ENCODE data around the gene TMEM19.
A peak's percentile ranks its signal among the peaks of the same experiment; 100 is the strongest.

Gene TMEM19

DNA sequence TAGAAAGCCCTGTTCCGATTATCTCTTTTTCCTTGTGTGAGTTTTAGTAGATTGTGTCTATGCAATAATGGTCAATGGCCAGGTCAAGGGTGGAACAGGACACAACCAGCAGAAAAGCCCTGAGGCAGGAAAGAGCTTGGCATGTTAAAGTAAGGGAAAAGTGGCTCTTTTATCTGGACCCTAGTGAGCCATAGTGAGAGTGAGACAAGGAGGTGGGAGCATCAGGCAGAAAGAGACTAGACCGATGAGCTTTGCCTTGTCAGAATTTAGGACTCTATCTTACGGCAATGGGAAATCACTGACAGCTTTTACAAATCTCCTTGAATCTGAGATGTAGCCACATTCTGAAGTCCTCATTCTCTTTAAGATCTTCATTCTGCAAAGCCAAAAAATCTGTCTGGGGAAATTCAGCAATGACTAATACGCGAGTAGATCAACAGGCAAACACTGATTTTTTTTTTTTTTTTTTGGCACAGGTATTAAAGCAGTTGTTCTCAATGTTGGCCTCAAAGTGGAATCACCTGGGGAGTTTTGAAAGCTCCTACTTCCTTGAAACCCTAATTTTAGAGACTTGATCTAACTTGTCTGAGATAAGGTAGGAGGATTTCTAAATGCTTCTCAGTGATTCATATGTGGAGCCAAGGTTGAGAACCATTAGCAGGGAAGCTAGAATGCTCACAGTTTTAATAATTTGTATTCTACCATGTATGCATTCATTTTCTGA, 33.9 kb downstream of the TMEM19 start:
- DNase-seq (ENCODE audit: low spot score): no peak

DNA sequence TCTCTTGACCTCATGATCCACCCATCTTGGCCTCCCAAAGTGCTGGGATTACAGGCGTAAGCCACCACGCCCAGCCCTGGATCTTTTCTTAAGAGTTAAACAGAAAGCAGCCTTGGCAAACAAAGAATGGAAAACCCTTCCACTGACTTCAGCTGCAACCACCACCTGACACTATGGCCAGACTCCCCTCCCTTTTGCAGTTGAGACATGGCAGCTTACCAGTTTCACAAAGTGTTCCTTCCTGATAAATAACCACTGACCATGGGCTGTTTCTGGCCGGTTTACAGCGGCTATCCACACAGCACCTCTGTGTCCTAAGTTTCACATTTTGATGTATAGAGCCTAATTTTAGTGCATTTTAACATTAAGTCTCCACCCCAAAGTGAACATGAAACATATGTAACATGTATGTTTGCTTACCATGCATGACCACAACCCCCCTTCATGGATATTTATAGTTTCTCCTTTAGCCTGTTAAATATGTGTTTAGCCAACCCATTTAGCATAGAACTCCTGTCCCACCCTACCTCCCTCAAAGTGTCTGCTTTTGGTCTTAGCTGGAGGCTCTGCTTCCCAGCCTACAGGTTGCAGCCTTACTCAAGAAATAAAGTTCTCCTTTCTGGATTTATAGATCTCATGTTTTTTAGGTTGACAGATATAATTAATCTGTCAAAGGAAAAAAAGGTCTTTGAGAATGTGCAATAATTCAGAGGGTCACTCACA, 36.1 kb downstream of the TMEM19 start:
- no peak for DNase-seq (ENCODE audit: low spot score)

- DNase-seq (ENCODE audit: low spot score): no peak
Measured at GRCh38 chr12:71725011-71725410, 39.1 kb downstream of the TMEM19 start.

- no peak for DNase-seq (ENCODE audit: low spot score)
Measured at GRCh38 chr12:71726548-71726947, 40.7 kb downstream of the TMEM19 start.

GRCh38 chr12:71727958-71728357, 42.1 kb downstream of the TMEM19 start:
- no peak for DNase-seq (ENCODE audit: low spot score)

DNA sequence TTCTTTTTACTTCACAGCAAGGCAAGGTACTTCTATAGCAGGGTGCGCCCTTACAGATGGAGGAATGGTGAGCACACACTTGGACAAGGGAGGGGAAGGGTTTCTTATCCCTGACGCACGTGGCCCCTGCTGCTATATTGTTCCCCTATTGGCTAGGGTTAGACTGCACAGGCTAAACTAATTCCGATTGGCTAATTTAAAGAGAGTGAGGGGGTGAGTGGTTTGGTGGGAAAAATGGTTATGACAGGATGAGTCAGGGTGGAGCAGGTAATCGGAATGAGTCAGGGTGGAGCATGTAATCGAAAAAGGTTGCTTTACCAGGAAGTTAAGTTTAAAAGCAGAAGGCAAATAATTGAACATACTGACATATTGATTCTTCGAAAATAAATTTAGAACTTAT, 45.1 kb downstream of the TMEM19 start:
- no peak for DNase-seq (ENCODE audit: low spot score)

GRCh38 chr12:71731439-71732356, 45.8 kb downstream of the TMEM19 start:
- no peak for DNase-seq (ENCODE audit: low spot score)

DNA sequence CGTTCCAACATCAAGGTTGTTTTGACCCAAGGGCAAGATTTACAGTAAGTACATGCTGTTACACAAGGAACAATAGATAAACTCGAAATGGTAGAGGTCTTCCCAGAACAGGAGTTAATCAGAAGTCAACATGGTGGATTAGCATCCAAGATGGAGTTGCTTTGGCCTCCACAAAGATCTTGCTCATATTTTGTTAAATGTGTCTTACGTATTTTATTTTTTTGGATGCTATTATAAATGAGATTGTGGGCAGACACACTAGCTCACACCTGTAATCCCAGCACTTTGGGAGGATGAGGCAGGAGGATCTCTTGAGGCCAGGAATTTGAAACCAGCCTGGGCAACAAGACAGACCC, 46.5 kb downstream of the TMEM19 start:
- no peak for DNase-seq (ENCODE audit: low spot score)

DNA sequence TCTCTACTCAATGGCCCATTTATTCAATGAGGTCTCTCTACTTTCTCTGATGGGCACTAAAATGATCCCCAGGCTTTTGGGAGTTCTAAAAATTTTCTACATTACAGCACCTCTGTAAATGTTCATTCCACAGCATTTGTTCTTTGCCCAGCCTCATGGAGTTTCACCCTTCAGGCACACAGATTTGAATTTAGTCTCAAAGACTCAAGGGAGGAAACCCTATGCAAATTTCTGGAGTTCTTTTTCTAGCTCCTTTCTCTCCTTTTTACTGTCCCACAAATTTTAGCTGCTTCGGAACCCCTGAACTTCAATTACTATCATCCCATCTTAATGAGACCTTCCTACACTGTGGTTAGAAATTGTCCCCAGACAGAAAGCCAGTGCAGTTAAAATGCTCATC, 51.3 kb downstream of the TMEM19 start:
- no peak for DNase-seq (ENCODE audit: low spot score)

- DNase-seq (ENCODE audit: low spot score): no peak
Measured at GRCh38 chr12:71742998-71743397, 57.1 kb downstream of the TMEM19 start.

DNA sequence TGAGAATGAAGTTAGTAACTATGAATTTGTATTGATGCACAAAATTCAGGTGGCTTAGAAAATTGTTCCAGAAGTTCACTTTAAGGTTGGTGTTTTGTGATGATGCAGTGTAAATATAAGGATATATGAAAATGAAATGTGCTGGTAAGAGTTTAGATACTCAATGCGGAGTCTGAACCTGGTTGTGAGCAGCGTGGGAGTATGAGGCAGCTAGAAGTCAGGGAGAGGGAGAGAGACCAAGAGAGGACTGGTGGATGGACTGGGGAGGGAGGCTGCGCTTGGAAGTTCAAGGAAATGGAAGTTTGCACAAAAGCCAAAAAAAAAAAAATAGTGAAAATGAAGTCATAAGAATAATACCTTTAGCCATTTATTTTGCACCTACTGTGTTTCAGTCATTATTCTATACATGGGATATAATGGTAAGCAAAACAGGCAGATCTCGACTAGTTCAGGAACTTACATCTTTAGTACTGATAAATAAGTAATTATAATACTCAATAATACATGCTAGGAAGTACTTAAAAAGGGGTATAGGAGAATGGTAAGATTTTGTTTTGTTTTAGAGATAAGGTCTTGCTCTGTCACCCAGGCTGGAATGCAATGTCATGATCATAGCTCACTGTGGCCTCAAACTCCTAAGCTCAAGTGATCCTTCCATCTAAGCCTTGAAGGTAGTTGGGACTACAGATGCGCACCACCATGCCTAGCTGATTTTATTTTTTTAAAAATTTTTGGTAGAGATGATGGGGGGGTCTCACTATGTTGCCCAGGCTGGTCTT, 58.8 kb downstream of the TMEM19 start:
- DNase-seq (ENCODE audit: low spot score): no peak

DNA sequence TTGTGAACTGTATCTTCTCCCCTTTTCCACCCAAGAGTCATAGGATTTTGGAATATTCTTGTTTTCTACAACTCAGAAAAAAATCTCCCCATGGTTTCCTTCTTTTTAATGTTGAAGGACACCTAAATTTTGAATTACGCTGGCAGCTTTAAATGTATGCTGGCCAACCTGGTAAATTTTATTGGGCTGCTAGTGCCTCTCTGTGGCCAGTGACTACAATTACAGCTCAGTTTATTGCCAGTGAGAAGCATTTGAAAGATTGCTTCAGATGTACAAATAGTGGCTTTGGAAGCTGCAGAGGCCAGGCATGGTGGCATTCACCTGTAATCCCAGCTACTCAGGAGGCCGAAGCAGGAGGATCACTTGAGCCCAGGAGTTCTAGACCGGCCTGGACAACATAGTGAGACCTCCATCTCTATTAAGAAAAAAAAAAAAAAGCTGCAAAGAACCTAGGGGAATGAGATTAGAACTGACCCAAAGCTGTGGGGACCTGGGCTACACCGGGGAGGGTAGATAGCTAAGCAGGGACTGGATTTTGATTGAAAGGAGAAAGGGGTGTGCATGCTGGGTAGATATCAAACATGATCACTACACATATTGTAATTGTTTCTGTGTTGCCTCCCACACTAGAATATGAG, 61.2 kb downstream of the TMEM19 start:
- DNase-seq (ENCODE audit: low spot score): peak; percentile 65

DNA sequence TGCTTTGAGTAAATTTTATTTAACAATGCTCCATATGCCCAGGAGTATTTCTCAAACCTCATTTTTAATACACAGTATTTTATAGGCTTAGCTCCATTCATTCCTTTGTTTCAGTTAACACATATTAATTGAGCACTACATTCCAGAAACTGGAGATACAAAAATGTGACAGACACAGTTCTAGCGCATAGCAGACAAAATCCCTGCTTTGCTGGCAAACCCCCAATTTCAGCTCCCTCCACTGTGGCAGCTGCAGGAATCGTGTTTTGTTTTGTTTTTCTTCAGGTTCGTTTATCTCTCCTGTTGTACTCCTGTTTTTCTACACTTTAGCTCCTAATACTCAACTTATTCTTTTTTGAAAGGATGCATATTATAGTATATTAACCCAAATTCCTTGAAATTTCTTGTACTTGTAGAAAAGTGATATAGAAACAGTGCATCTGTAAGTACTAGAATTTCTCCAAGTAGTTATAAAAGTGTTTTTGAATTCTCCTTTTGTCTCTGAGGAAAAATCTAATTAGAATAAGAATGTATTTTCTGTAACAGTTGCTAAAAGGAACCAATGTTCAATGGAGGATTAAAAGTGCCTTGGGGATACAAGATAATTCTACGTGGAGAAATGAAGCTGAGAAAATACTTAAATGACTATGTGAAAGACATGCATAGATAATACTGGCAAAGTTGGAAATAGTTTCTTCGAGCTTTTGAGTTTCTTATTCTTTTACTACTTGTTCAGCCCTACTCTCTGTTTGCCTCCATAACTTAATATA, 62.4 kb downstream of the TMEM19 start:
- DNase-seq (ENCODE audit: low spot score): no peak

- DNase-seq (ENCODE audit: low spot score): no peak
Measured at GRCh38 chr12:71749666-71750065, 63.8 kb downstream of the TMEM19 start.

DNA sequence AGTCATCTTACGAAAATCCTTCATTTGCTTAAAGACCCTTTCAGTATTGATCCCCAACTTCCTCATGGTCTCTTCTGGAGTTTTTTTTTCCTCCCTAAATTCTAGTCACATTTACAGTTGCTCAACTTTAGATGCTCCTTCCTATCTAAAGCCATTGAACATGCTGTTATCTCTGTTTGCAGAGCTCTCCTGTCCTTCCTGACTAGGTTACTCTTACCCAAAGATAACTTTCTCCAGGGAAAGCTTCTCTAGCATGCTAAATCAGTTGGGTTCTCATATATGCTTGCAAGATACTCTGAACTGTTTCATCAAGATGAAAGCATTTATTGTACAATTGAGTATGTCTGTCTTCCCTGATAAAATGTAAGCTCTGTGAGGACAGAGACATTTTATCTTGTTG, 67.0 kb downstream of the TMEM19 start:
- DNase-seq (ENCODE audit: low spot score): no peak
